Measurements from ENCODE around the gene THOC6.
A peak's percentile ranks its signal among the peaks of the same experiment; 100 is the strongest.

Gene THOC6

DNA sequence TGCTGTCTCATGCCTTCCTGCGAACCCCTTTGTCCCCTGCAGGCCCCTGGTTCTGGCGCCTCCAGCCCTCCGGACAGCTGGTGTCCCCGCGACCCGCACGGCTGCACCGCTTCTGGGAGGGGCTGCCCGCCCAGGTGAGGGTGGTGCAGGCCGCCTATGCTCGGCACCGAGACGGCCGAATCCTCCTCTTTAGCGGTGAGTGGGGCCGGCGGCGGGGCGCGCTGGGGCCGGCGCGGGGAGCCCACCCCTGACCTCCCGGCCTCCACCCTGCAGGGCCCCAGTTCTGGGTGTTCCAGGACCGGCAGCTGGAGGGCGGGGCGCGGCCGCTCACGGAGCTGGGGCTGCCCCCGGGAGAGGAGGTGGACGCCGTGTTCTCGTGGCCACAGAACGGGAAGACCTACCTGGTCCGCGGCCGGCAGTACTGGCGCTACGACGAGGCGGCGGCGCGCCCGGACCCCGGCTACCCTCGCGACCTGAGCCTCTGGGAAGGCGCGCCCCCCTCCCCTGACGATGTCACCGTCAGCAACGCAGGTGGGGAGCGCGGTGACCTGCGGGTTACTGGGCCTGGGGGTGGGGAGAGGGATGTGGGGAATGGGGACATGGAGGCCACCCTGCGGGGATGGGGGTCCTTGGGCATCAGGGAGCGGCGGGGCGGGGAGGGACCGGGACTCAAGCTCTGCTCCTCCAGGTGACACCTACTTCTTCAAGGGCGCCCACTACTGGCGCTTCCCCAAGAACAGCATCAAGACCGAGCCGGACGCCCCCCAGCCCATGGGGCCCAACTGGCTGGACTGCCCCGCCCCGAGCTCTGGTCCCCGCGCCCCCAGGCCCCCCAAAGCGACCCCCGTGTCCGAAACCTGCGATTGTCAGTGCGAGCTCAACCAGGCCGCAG, 34.5 kb downstream of the THOC6 start:
- H3K4me3 ChIP-seq (ENCODE audit: low read depth, low read length), result peak overlapping the region; percentile 98
- H2AFZ ChIP-seq (ENCODE audit: low read length, unreplicated experiment), result peak overlapping the region; percentile 89
- H3K27me3 ChIP-seq (ENCODE audit: insufficient read depth, low read length), result no peaks in the 10 kb centered on the region
- no peaks in the 10 kb centered on the region for H3K79me2 ChIP-seq (ENCODE audit: control insufficient read depth, insufficient read depth, low read length, unreplicated experiment)
- H3K36me3 ChIP-seq (ENCODE audit: insufficient read depth, low read length), result no peaks in the 10 kb centered on the region
- peaks cover 10% of the 10 kb centered on the region for H3K4me1 ChIP-seq (ENCODE audit: control insufficient read depth, insufficient read depth, low read length, unreplicated experiment)
- H3K27ac ChIP-seq (ENCODE audit: low read depth, low read length), result no peak overlapping the region

DNA sequence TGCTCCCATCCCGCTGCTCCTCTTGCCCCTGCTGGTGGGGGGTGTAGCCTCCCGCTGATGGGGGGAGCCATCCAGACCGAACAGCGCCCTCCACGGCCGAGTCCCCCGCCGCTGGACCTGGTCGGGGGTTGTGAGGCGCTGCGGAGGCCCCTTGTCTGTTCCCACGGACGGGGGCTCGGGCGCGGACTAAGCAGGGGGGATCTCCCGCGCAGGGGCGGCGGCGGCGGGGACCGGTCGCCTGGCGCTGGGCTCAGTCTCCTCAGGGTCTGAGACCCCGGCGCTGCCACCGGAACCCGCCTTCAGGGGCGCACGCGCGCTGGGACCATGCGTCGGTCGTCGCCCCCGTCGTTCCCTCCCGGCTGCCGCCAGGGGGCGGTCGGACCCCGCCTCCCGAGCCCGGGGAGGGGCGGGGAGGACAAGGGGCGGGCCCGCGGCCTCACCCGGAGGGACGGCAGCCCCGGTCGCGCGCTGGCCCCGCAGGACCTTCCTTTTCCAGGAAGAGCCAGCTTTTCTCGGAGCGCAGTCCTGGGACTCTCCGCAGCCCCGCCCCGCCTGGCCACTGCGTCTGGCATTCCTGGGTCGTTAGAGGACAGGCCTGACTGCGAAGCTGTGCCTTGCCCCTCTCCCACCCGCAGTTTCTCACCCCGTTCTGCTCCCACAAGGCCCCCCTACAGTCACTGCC, 35.3 kb downstream of the THOC6 start:
- no peak overlapping the region for H3K27ac ChIP-seq (ENCODE audit: low read depth, low read length)

DNA sequence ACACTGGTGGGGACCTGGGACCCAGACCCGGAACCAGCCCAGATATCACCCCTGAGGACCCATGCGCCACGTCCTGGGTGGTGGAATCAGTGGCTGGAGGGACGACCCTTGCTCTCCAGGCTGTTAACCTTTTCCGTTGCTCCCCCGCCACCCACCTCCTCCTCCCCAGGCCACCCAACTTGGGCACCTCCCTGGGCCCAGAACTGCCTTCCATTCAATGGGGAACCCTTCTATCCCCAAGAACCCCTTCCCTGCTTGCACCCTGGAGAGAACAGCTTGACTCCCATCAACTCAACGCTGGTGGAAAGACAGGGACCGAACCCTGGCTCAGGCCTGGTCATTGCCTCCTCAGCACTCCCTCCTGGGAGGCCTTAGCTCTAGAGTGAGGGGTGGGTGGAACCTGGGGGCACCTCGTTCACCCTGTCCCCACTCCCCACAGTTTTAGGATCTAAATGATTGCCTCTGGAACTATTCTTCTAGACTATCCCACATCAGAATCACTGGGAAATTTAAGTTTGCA, 35.9 kb downstream of the THOC6 start:
- H3K79me2 ChIP-seq (ENCODE audit: control insufficient read depth, insufficient read depth, low read length, unreplicated experiment), result no peaks in the 10 kb centered on the region
- H2AFZ ChIP-seq (ENCODE audit: low read length, unreplicated experiment), result peak overlapping the region; percentile 74
- no peaks in the 10 kb centered on the region for H3K36me3 ChIP-seq (ENCODE audit: insufficient read depth, low read length)
- H3K4me3 ChIP-seq (ENCODE audit: low read depth, low read length), result peak overlapping the region; percentile 98
- H3K27me3 ChIP-seq (ENCODE audit: insufficient read depth, low read length), result no peaks in the 10 kb centered on the region
- peaks cover 12% of the 10 kb centered on the region for H3K4me1 ChIP-seq (ENCODE audit: control insufficient read depth, insufficient read depth, low read length, unreplicated experiment)
- no peak overlapping the region for H3K27ac ChIP-seq (ENCODE audit: low read depth, low read length)

More for the DNA sequence above, 35.3 kb downstream of the THOC6 start:
- Histone ChIP-seq H3K79me2 (ENCODE audit: control insufficient read depth, insufficient read depth, low read length, unreplicated experiment) (no peaks in the 10 kb centered on the region), H3K27me3 (ENCODE audit: insufficient read depth, low read length) (no peaks in the 10 kb centered on the region), H2AFZ (ENCODE audit: low read length, unreplicated experiment) (peak overlapping the region; percentile 89), H3K36me3 (ENCODE audit: insufficient read depth, low read length) (no peaks in the 10 kb centered on the region), H3K4me1 (ENCODE audit: control insufficient read depth, insufficient read depth, low read length, unreplicated experiment) (peaks cover 10% of the 10 kb centered on the region), H3K4me3 (ENCODE audit: low read depth, low read length) (peak overlapping the region; percentile 98)

DNA sequence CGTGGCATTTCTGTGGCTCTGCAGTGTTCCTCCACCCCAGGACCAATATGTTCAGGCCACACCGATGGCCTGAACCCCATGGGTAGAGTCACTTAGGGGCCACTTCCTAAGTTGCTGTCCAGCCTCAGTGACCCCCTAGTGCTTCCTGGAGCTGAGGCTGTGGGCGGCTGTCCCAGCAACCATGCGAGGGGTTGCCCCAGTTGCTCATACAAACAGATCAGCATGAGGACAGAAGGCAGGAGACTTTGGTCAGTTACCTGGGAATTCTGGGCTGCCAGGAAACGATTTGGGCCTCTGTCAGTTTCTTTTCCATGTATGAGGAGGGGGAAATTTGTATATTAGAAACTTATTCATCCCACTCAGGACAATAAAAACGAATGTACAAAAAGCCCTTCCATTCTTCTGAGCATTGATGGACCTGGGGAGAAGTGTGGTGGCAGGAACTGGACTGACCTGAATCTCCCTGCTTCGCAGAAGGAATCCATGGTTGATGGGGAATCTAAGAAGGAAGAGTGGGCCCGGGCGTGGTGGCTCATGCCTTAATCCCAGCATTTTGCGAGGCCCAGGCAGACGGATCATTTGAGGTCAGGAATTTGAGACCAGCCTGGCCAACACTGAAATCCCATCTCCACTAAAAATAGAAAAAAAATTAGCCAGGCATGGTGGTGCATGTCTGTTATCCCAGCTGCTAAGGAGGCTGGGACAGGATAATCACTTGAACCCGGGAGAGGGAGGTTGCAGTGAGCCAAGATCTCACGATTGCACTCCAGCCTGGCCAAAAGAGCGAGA, 36.7 kb downstream of the THOC6 start:
- Histone ChIP-seq H3K4me1 (ENCODE audit: control insufficient read depth, insufficient read depth, low read length, unreplicated experiment) (peaks cover 19% of the 10 kb centered on the region), H3K79me2 (ENCODE audit: control insufficient read depth, insufficient read depth, low read length, unreplicated experiment) (no peaks in the 10 kb centered on the region), H3K4me3 (ENCODE audit: low read depth, low read length) (no peak overlapping the region), H3K36me3 (ENCODE audit: insufficient read depth, low read length) (no peaks in the 10 kb centered on the region), H3K27me3 (ENCODE audit: insufficient read depth, low read length) (no peaks in the 10 kb centered on the region), H2AFZ (ENCODE audit: low read length, unreplicated experiment) (no peak overlapping the region), H3K27ac (ENCODE audit: low read depth, low read length) (no peak overlapping the region)

DNA sequence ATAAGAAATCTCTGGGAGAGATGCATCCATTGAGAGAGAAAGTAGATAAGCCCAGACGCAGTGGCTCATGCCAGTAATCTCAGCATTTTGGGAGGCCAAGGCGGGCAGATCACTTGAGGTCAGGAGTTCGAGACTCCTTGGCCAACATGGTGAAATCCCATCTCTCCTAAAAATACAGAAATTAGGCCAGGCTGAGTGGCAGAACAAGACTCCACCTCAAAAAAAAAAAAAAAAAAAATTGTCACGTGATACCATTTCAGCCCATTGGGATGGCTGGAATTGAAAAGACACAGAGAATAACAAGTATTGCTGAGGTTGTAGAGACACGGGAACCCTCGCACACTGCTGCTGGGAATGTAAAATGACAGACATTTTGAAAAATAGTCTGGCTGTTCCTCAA, 38.7 kb downstream of the THOC6 start:
- Histone ChIP-seq H3K4me3 (ENCODE audit: low read depth, low read length) (no peak overlapping the region), H3K79me2 (ENCODE audit: control insufficient read depth, insufficient read depth, low read length, unreplicated experiment) (no peaks in the 10 kb centered on the region), H2AFZ (ENCODE audit: low read length, unreplicated experiment) (no peak overlapping the region), H3K27ac (ENCODE audit: low read depth, low read length) (no peak overlapping the region), H3K4me1 (ENCODE audit: control insufficient read depth, insufficient read depth, low read length, unreplicated experiment) (peaks cover 22% of the 10 kb centered on the region), H3K36me3 (ENCODE audit: insufficient read depth, low read length) (no peaks in the 10 kb centered on the region), H3K27me3 (ENCODE audit: insufficient read depth, low read length) (no peaks in the 10 kb centered on the region)

DNA sequence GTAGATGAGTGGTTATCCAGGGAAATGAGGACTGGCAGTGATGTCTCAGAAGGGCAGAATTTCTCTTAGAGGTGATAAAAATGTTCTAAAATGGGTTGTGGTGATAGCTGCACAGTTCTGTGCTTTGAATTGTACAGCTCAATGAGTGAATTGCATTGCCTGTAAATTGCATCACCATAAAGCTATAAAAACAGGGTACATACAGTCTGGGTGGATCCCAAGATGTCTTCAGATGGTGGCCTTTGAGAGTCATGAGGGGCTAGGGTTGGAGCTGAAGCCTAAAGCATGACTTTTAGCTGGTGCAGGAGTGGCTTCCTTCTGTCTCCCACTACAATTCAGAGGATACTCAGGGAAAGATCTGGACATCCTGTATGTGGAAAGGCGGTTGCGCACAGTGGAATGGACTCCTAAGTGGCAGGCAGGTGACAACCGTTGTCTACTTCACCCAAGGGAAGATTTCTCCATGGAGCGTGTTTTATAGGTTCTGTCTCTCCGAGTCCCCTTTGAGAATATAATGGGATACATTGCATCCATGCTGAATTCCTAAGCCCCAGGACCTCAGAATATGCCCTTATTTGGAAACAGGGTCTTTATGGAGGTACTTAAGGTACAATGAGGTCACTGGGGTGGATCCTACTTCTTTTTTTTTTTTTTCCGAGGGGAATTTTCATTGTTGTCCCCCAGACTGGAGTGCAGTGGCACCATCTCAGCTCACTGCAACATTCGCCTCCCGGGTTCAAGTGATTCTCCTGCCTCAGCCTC, 40.0 kb downstream of the THOC6 start:
- no peak overlapping the region for H3K27ac ChIP-seq (ENCODE audit: low read depth, low read length)
- no peak overlapping the region for H3K4me3 ChIP-seq (ENCODE audit: low read depth, low read length)
- H3K27me3 ChIP-seq (ENCODE audit: insufficient read depth, low read length), result no peaks in the 10 kb centered on the region
- H3K36me3 ChIP-seq (ENCODE audit: insufficient read depth, low read length), result no peaks in the 10 kb centered on the region
- H3K79me2 ChIP-seq (ENCODE audit: control insufficient read depth, insufficient read depth, low read length, unreplicated experiment), result no peaks in the 10 kb centered on the region
- H2AFZ ChIP-seq (ENCODE audit: low read length, unreplicated experiment), result no peak overlapping the region
- H3K4me1 ChIP-seq (ENCODE audit: control insufficient read depth, insufficient read depth, low read length, unreplicated experiment), result peaks cover 17% of the 10 kb centered on the region

DNA sequence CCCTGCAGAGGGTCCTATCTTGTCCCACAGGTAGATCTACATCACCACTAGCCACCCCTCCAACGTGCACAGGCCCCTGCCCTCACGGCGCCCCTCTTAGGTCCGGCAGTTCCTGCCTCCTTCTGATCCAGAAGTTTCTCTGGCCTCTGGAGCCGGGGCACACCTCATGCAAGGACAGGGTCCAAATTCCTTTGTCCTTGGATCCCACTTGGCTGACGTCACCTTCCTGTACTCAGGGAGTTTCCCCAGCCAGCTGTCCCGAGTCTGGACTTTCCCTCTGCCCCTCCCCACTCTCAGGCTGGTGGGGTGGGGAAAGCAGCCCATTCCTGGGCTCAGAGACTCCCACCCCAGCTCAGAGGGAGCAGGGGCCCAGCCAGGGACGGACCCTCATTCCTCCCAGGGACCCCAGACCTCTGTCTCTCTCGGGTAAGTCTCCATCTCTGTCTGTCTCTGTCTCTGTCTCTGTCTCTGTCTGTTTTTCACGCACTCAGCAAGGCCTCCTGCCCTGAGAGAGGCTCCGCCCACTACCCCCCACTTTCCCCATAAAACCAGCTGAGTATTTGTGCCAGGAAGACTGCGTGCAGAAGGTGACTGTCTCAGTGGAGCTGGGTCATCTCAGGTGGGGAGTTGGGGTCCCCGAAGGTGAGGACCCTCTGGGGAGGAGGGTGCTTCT, 41.4 kb downstream of the THOC6 start, which contains the start of gene IL32:
TSS of gene IL32 (plus strand) at position 572 of the 673 bp plus-strand sequence. CDS start 172 bp downstream, outside the sequence.
- Histone ChIP-seq H3K4me3 (ENCODE audit: low read depth, low read length) (peak within 1 kb of the TSS; percentile 68), H3K27me3 (ENCODE audit: insufficient read depth, low read length) (no peaks in the 10 kb centered on the region), H3K27ac (ENCODE audit: low read depth, low read length) (peak within 1 kb of the TSS; percentile 14; the same call in 1 of the 2 replicates), H2AFZ (ENCODE audit: low read length, unreplicated experiment) (peak within 1 kb of the TSS; percentile 20), H3K79me2 (ENCODE audit: control insufficient read depth, insufficient read depth, low read length, unreplicated experiment) (no peaks in the 10 kb centered on the region), H3K4me1 (ENCODE audit: control insufficient read depth, insufficient read depth, low read length, unreplicated experiment) (peaks cover 11% of the 10 kb centered on the region), H3K36me3 (ENCODE audit: insufficient read depth, low read length) (no peaks in the 10 kb centered on the region)

DNA sequence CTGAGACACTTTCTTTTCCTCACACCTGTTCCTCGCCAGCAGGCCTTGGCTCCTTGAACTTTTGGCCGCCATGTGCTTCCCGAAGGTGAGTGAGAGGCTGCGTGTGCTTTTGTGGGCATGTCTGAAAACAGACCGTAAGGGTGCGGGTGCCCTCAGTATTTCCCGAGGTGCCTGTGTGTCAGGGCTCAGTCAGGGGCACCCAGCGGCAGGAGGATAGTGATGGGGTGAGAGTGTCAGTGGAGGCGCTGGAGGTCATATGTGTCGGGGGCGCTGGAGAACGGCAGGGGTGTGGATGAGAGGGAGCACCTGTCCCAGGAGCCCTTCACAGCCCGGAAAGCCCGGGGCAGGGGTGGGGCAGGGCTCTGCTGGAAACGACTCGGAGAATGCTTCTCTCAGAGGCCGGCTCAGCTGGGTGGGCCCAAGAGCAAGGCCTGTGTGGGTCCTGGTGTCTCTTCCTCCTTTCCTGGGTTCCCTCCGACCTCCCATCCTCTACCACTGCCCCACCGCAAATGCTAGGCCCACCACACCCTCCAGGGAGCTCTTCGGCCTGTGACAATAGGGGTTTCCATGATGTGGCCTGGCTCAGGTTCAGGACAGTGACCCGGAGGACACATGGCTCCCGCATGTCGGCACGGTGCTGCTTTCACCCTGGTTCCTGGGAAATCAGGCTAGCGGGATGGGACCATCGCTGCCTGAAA, 42.1 kb downstream of the THOC6 start:
- no peaks in the 10 kb centered on the region for H3K79me2 ChIP-seq (ENCODE audit: control insufficient read depth, insufficient read depth, low read length, unreplicated experiment)
- H2AFZ ChIP-seq (ENCODE audit: low read length, unreplicated experiment), result peak overlapping the region; percentile 20
- peaks cover 11% of the 10 kb centered on the region for H3K4me1 ChIP-seq (ENCODE audit: control insufficient read depth, insufficient read depth, low read length, unreplicated experiment)
- peak overlapping the region; percentile 68 for H3K4me3 ChIP-seq (ENCODE audit: low read depth, low read length)
- no peaks in the 10 kb centered on the region for H3K36me3 ChIP-seq (ENCODE audit: insufficient read depth, low read length)
- peak overlapping the region; percentile 14; the same call in 1 of the 2 replicates for H3K27ac ChIP-seq (ENCODE audit: low read depth, low read length)
- no peaks in the 10 kb centered on the region for H3K27me3 ChIP-seq (ENCODE audit: insufficient read depth, low read length)

DNA sequence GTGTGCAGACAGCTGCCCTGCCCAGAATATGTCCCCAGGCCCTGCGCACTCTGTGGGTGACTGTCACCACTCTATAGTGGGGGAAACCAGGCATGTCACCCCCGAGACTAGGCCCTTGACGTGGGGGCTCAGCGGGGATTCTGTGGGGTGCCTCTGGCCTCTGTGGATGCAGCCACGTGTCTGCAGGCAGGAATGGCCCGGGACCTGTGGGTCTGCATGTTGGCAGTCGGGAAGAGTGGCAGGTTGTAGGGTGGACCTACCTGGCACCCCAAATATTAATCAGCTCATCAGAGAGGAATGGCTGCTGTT, 42.6 kb downstream of the THOC6 start:
- H3K4me1 ChIP-seq (ENCODE audit: control insufficient read depth, insufficient read depth, low read length, unreplicated experiment), result peaks cover 11% of the 10 kb centered on the region
- H3K27ac ChIP-seq (ENCODE audit: low read depth, low read length), result no peak overlapping the region
- no peaks in the 10 kb centered on the region for H3K79me2 ChIP-seq (ENCODE audit: control insufficient read depth, insufficient read depth, low read length, unreplicated experiment)
- no peaks in the 10 kb centered on the region for H3K36me3 ChIP-seq (ENCODE audit: insufficient read depth, low read length)
- H3K27me3 ChIP-seq (ENCODE audit: insufficient read depth, low read length), result no peaks in the 10 kb centered on the region
- no peak overlapping the region for H2AFZ ChIP-seq (ENCODE audit: low read length, unreplicated experiment)
- H3K4me3 ChIP-seq (ENCODE audit: low read depth, low read length), result peak overlapping the region; percentile 68; the same call in 1 of the 2 replicates
